Endothelial cell of umbilical vein (primary cell): Measurements from ENCODE around the gene CCDC97.

Experiments used
- CTCF ChIP-seq, 2 donors: IDR thresholded peaks; 1 replicate in 1 of 2; 2 replicates in 1 of 2; pipeline ENCODE4 v1.5.1; 2011; ENCODE audit warnings: low read length in 2 of 2, mild to moderate bottlenecking in 2 of 2, moderate library complexity in 2 of 2, control low read depth in 1 of 2, inconsistent platforms in 1 of 2, low read depth in 1 of 2; ENCODE audit not compliant: insufficient read depth in 1 of 2; ENCODE audit errors: extremely low read depth in 1 of 2
- EZH2 ChIP-seq: IDR thresholded peaks from 2 replicates; pipeline ENCODE4 v1.6.1; 2012; ENCODE audit warnings: borderline replicate concordance, low read depth, mild to moderate bottlenecking, moderate library complexity, low read length, inconsistent platforms; ENCODE audit not compliant: severe bottlenecking
- FOS ChIP-seq: IDR thresholded peaks from 2 replicates; pipeline ENCODE4 v1.6.1; 2011; ENCODE audit warnings: mild to moderate bottlenecking, low read length, moderate library complexity, borderline replicate concordance; ENCODE audit not compliant: insufficient read depth
- GATA2 ChIP-seq: IDR thresholded peaks from 2 replicates; pipeline ENCODE4 v1.7.0; 2011; ENCODE audit warnings: low read depth, mild to moderate bottlenecking, moderate library complexity, mixed read lengths, low read length; ENCODE audit not compliant: insufficient read length, insufficient read depth
- JUN ChIP-seq: IDR thresholded peaks from 2 replicates; pipeline ENCODE4 v1.6.1; 2011; ENCODE audit warnings: borderline replicate concordance, low read depth; ENCODE audit not compliant: insufficient read length, insufficient read depth
- MAX ChIP-seq: IDR thresholded peaks from 2 replicates; pipeline ENCODE4 v1.6.1; 2011; ENCODE audit not compliant: insufficient read depth, insufficient read length
- MYC ChIP-seq: IDR thresholded peaks from one replicate; pipeline ENCODE4 v1.6.1; 2011; ENCODE audit warnings: mild to moderate bottlenecking, low read depth, low read length
- POLR2A ChIP-seq: IDR thresholded peaks from 2 replicates; pipeline ENCODE4 v1.6.1; 2012; ENCODE audit warnings: low read depth, mild to moderate bottlenecking, control low read depth, low read length
- POLR2AphosphoS5 ChIP-seq: IDR thresholded peaks from 2 replicates; pipeline ENCODE4 v1.6.1; 2012; ENCODE audit warnings: low read depth, mild to moderate bottlenecking, control low read depth, low read length, moderate library complexity; ENCODE audit not compliant: insufficient read depth

GRCh38 chr19:41319500-41320184, 9.7 kb downstream of the CCDC97 start:
- TF ChIP-seq POLR2AphosphoS5 (no peak), CTCF (IDR thresholded peaks at IDR 0.05; ENCODE audit: extremely low read depth in 1 of 2, insufficient read depth in 1 of 2, low read depth in 1 of 2, low read length in 2 of 2) (no peak), POLR2A (peak; percentile 22), EZH2 (no peak), MAX (no peak), MYC (no peak), GATA2 (no peak), FOS (no peak), JUN (no peak)
